HL-60 (cell line): ENCODE data around the gene ATP1A4.

Source experiments
- DNase-seq, 2 experiments: peaks; one replicate each; pipeline ENCODE4 v3.0.0-alpha.2; 2010 to 2020; ENCODE audit warnings: low read depth in 1 of 2, low spot score in 1 of 2
- H3K27ac ChIP-seq: fragments of 250-450 bp; sonication (Bioruptor Pico); replicated peaks from 2 replicates; pipeline ENCODE4 v1.5.1; 2020; ENCODE audit warnings: mild to moderate bottlenecking, moderate library complexity
- H3K27me3 ChIP-seq: fragments of 250-450 bp; sonication (Bioruptor Pico); 2 replicates; pipeline ENCODE4 v1.5.1; 2021; ENCODE audit warnings: mild to moderate bottlenecking, moderate library complexity; ENCODE audit not compliant: insufficient read depth, poor library complexity, severe bottlenecking
- H3K4me3 ChIP-seq: replicated peaks from 2 replicates; pipeline ENCODE4 v1.5.1; 2011; ENCODE audit warnings: mild to moderate bottlenecking, control low read depth, low read length; ENCODE audit not compliant: insufficient read depth
- CTCF ChIP-seq: IDR thresholded peaks from one replicate; pipeline ENCODE4 v1.5.1; 2011; ENCODE audit warnings: low read length, control low read depth, inconsistent platforms; ENCODE audit not compliant: insufficient read depth
- GABPA ChIP-seq: IDR thresholded peaks from 2 replicates; pipeline ENCODE4 v1.6.1; 2012; ENCODE audit warnings: low read depth
- POLR2AphosphoS5 ChIP-seq: IDR thresholded peaks from 2 replicates; pipeline ENCODE4 v1.6.1; 2012; ENCODE audit warnings: low read depth
- REST ChIP-seq: IDR thresholded peaks from 2 replicates; pipeline ENCODE4 v1.6.1; 2012; ENCODE audit warnings: low read depth; ENCODE audit not compliant: insufficient replicate concordance
- SPI1 ChIP-seq: IDR thresholded peaks from 2 replicates; pipeline ENCODE4 v1.6.1; 2012; ENCODE audit warnings: low read depth, mild to moderate bottlenecking, borderline replicate concordance

ATP1A4 gene

GRCh38 chr1:160137216-160137862, 14.1 kb upstream of the ATP1A4 start:
- TF ChIP-seq SPI1: no peak
- TF ChIP-seq REST: no peak
- TF ChIP-seq GABPA: no peak
- TF ChIP-seq CTCF: no peak
- TF ChIP-seq POLR2AphosphoS5: no peak
- Histone ChIP-seq H3K4me3 (no peak overlapping the region), H3K27ac (no peak overlapping the region)

DNA sequence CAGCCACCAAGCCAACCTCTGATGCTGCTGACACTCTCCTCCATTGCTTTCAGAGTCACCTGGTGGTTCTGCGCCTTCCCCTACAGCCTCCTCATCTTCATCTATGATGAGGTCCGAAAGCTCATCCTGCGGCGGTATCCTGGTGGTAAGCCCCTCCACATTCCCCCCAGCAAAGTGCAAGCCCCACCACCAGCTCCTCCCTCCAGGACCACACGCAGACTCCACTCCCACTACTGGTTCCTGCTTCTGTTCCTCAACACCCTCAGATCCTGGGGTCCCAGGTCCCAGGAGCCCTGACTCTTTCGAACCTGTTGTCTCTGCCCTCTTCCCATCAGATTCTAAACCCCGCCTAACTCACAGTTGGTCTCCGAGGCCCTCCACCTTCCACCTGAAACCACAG, 11.6 kb upstream of the ATP1A4 start:
- no peaks in the 10 kb centered on the region for H3K27me3 ChIP-seq

More at GRCh38 chr1:160137216-160137862, 14.1 kb upstream of the ATP1A4 start:
- no peaks in the 10 kb centered on the region for H3K27me3 ChIP-seq
- no peak for DNase-seq

More for the DNA sequence above, 11.6 kb upstream of the ATP1A4 start:
- H3K4me3 ChIP-seq: no peak overlapping the region
- no peak overlapping the region for H3K27ac ChIP-seq
- TF ChIP-seq REST (no peak), CTCF (no peak), GABPA (no peak), POLR2AphosphoS5 (no peak), SPI1 (no peak)
- no peak for DNase-seq
